ENCODE data around the gene ADAMTS20.

DNA sequence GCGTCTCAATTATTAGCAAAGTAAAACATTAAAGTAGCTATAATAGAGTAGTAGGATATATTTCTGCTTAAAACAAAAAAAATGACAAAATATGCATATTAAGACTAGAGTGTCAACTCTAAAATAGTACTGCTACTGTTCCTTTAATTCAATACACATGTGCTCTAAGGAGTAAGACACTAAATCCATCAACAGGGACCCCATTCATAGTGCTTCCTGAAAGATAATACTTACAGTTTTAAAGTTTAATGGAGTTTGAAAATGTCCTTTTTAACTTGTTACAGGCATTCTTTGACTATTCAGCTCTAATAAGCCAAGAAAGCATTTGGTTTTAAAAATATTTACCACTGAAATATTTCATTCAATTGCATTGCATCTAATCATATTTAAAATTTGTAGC lies 145.2 kb downstream of the ADAMTS20 start:
- no peak for TF ChIP-seq CTCF (IDR thresholded peaks at IDR 0.05; ENCODE audit: borderline replicate concordance, extremely low read depth, low read length, poor library complexity, severe bottlenecking)
- TF ChIP-seq EZH2 (IDR thresholded peaks at IDR 0.05; ENCODE audit: borderline replicate concordance, low read depth, low read length, severe bottlenecking) = no peak
